Activated CD4-positive, alpha-beta T cell treated with anti-CD3 and anti-CD28 coated beads, Interleukin-2, Interleukin-4, amounts not matched to agents 100 ng/mL and 50 ng/mL, durations not matched to agents 16 hours and 8 hours (primary cell): ENCODE measurements around the gene SLC9A2.

Experiments used
- DNase-seq: peaks from one replicate; pipeline ENCODE4 v3.0.0-alpha.2; 2020; ENCODE audit warnings: low spot score

SLC9A2 gene, protein sequence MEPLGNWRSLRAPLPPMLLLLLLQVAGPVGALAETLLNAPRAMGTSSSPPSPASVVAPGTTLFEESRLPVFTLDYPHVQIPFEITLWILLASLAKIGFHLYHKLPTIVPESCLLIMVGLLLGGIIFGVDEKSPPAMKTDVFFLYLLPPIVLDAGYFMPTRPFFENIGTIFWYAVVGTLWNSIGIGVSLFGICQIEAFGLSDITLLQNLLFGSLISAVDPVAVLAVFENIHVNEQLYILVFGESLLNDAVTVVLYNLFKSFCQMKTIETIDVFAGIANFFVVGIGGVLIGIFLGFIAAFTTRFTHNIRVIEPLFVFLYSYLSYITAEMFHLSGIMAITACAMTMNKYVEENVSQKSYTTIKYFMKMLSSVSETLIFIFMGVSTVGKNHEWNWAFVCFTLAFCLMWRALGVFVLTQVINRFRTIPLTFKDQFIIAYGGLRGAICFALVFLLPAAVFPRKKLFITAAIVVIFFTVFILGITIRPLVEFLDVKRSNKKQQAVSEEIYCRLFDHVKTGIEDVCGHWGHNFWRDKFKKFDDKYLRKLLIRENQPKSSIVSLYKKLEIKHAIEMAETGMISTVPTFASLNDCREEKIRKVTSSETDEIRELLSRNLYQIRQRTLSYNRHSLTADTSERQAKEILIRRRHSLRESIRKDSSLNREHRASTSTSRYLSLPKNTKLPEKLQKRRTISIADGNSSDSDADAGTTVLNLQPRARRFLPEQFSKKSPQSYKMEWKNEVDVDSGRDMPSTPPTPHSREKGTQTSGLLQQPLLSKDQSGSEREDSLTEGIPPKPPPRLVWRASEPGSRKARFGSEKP

DNA sequence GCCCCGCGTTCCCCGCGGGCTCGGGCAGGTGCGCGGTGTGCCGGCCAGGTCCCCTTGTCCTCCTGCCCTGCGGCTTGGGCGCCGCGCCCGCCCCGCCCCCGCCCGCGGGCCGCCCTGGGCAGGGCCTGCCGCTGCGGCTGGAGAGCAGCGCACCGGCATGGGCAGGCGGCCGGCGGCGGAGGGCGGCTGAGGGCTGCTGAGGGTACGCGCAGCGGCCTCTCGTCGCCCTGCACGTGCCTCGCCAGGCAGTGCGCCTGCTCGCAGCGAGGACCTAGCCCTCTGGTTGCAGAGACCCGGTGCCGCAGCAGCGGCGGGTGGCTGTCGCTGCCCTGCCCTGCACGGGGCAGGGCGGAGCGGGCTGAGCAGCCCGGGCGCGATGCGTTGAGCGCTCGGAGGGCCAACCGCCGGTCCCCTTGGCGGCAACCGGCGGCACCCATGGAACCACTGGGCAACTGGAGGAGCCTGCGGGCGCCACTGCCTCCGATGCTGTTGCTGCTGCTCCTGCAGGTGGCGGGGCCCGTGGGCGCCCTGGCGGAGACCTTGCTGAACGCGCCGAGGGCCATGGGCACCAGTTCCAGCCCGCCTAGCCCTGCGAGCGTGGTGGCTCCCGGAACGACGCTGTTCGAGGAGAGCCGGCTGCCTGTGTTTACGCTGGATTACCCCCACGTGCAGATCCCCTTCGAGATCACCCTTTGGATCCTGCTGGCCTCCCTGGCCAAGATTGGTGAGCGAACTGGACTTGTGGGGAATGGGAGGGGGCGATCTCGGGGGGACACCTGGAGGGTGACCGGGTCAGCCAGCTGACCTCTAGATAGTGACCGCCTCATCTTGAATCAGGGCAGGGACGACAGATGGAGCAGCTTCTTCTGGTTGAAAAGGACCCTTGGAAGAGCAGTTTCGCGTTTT lies at the start of gene SLC9A2:
TSS of gene SLC9A2 (plus strand) at position 140 of the 906 bp plus-strand sequence. CDS start at position 436, 296 bp downstream.
- DNase-seq = no peak

DNA sequence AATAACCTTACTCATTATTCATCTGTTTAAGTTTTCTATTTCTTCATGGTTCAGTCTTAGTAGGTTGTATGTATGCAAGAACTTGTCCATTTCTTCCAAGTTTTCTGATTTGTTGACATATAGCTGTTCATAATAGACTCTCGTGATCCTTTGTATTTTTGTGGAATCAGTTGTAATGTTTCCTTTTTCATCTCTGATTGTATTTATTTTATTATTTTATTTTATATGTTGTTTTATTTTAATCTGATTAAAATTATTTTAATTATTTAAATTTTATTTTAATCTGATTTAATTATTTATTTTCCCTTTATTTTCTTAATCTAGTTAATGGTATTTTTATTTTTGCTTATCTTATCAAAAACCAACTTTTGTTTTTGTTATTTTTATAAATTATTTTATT lies 43.5 kb upstream of the SLC9A2 start:
- DNase-seq = no peak

DNA sequence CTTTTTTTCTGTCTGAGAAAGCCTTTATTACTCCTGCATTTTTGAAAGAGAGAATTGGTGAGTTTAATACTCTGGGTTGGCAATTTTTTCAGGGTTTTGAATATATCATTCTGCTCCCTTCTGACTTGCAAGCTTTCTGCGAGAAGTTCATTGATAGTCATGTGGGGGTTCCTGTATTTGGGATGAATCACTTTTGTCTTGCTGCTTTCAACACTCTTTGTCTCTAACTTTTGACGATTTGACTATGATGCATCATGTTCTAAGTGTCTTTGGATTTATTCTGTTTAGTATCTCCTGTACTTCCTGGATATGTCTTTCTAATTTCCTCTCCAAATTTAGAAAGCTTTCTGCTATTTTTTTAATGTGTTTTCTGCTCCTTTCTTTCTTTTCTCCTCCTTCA lies 41.0 kb upstream of the SLC9A2 start:
- no peak for DNase-seq

DNA sequence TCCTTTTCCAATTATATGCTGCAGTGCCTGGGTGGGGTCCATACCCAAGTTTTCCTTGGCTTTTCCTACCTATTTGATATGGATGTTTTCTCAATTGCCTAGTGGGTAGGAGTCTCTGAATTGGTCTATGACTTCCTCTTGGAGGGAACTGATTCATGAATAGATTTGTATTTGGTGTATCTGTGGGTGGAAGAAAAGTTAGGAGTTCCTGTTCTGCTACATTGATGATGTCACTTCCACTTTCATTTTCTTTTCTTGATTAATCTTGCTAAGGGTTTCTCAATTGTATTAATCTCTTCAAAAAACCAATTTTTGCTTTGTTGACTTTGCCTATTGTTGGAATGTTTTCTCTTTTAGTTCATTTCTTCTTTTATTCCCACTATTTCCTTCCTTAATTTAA lies 37.4 kb upstream of the SLC9A2 start:
- no peak for DNase-seq

- DNase-seq = no peak
These were observed 36.5 kb upstream of the SLC9A2 start for GRCh38 chr2:102582845-102583244.

- no peak for DNase-seq
These were observed 33.4 kb upstream of the SLC9A2 start for GRCh38 chr2:102585847-102586404.

GRCh38 chr2:102588213-102588939 lies 31.0 kb upstream of the SLC9A2 start:
- no peak for DNase-seq

GRCh38 chr2:102589444-102589843 lies 29.9 kb upstream of the SLC9A2 start:
- DNase-seq = no peak

DNA sequence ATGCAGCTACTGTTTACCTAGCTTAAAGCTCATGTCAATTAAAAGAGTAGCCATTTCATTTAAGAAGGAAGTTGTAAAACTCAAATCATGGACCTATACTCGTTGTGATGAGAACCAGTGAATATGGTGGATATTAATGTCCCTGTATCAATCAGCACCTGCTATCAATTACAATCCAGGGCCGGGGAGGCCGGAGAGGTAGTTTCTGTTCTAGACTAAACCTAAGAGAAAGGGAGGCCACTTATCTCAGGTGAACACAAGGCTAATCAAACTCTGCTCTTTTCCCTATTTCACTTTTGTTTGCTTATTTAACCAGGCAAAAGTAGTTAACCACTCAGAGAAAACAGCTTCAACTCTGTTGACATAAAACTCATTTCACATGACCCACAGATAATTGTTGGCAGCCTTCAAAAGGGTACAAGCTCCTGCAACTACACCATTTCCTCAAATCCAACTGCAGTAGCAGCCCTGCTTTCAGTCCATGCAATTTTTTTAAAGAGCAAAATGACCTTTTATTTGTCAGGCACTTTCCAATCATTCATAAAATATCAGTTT lies 27.8 kb upstream of the SLC9A2 start:
- no peak for DNase-seq

DNA sequence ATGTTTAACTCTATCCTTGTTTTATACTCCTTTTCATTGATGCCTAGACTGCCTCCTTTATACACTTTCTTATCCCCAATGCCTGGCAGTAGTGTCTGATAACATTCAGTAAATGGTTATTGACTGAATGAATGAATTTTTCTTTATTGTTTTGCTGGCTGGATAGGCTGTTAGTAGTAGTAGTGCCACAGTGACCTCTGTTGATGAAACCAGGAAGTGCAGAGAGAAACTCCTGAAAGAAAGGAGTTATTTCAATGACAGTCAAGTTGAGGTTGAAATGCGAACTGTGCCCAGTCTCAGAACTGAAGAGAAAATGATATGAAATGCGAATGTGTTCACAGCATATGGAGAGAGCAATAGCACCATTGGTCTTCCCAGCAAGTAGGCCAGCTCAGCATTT lies 26.8 kb upstream of the SLC9A2 start:
- peak; percentile 25 for DNase-seq

DNA sequence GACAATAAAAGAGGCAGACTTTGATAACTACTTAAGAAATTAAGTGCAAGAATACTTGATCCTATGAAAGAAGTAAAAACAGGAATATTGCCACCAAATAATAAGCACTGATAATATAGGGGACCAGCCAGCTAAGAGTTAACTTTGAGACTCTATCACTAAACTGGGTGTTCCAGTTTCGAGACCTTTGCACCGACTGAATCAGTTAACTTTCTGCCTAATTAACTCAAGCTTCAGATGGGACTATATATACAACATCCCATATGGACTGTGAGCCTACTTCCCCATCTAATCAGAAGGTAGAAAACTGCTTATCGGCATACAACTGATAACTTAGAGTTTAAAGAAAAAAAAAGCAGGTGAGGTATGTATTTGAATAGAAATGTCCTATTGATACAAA lies 25.8 kb upstream of the SLC9A2 start:
- DNase-seq = no peak

DNA sequence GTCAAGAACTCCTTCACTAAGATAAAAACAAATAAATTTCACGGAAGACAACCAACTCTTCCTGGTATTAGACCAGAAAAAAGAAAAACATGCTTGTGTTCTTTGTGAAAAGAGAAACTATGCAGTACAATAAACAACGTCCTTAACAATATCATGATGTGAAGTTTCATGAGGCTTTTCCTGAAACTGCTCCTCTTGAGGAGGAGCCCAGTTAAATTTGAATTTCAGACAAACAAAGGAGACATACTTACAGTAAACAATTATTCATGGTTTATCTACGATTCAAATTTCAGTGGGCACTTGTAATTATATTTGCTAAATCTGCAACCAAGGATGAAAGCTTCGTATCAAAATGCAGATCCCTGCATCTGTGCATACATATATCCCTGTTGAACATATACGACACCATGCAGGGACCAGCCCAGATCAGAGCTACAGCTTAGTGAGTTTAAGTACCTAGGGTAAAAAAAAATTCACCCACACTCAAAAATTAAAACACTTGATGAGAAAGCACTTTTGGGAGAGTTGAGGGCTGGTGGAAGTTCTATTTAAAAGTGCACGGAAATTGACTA lies 24.8 kb upstream of the SLC9A2 start:
- no peak for DNase-seq

GRCh38 chr2:102597788-102598187 lies 21.6 kb upstream of the SLC9A2 start:
- DNase-seq = no peak

- DNase-seq = no peak
These were observed 19.9 kb upstream of the SLC9A2 start for GRCh38 chr2:102599486-102599885.

- DNase-seq = no peak
These were observed 17.6 kb upstream of the SLC9A2 start for GRCh38 chr2:102601730-102602129.

DNA sequence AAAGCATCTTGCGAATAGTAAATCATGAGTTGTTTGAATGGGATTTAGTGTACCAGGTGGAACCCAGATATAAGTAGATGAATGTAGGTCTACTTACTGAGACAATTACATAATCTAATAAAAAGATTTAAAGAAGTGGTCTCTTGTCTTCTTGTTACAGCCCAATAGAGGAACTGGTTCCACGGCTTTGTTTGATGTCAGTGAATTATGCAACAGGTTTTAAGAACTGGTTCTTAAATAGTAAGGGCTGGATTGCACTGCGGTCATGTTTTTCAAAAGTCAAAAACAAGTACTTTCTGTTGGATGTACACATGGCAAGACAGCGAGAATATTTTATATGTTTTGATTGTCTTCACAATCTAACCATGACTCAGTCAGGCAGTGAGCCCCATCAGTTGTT lies 15.4 kb upstream of the SLC9A2 start:
- DNase-seq = no peak

- no peak for DNase-seq
These were observed 14.6 kb upstream of the SLC9A2 start for GRCh38 chr2:102604769-102605168.

- DNase-seq = no peak
These were observed 13.0 kb upstream of the SLC9A2 start for GRCh38 chr2:102606353-102606752.

DNA sequence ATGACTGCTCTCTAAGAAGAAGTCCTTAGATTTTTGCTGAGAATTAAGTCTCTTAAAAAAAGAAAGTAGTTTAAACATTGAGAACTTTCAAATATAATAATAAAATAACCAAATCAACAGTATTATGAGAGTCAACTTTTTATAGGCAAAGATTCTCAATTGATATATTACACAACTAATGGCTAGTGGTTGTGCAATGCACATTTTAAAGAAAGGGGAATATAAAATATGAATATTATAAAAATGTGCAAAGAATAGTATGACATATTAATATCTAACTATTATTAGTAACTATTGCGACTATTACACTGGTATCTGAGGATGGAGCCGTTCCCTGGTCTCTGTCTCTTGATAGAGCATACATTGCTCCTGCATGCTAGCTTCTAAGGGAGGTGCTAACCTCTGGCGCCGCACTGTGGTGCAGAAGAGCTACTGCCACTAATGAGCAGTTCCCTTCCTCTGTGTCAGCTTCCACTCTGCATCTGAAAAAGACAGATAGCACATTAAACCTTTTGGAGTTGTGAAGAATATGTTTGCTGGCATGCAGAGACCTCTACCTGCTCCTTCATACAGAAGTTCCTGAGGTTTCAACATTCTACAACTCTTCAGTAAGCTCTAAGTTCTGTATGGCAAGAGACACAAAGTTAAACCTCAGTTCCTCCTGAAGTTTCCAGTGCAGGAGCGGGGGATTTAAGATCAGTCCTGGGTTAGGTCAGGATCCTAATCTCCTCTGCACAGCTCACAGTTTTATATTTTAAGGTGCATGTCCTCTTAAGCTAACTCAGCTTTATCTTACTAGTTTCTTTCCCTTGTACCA lies 3.5 kb upstream of the SLC9A2 start:
- peak; percentile 54 for DNase-seq
